SIG-M5 treated with dmso at 0.1 percent for 504 hours (cell line): ENCODE results near the gene ACKR3.
A peak's percentile ranks its signal among the peaks of the same experiment; 100 is the strongest.

Source experiments
- DNase-seq: peaks from one replicate; lab custom pipeline; 2025; ENCODE audit not compliant: unreplicated experiment; lab: John Stamatoyannopoulos, UW

The ACKR3 gene

DNA sequence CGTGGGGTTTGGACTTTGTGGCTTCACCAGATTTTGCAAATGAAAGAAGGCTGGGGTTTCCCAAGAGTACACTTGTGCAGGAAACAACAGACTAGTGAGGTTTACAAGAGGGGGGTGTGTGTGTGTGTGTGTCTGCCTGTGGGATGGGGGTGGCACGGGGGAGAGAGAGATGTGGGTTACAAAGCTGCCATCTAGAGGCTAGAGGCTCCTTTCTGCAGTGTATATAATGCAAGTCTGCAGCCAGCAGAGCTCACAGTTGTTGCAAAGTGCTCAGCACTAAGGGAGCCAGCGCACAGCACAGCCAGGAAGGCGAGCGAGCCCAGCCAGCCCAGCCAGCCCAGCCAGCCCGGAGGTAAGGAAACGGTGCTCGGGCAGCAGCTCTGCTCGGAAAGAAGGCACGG, at the start of gene ACKR3:
Gene ACKR3, plus strand, starts transcription at position 253 of the 401 bp plus-strand sequence. CDS start 10,641 bp downstream, outside the sequence.
- DNase-seq = peak; percentile 90

DNA sequence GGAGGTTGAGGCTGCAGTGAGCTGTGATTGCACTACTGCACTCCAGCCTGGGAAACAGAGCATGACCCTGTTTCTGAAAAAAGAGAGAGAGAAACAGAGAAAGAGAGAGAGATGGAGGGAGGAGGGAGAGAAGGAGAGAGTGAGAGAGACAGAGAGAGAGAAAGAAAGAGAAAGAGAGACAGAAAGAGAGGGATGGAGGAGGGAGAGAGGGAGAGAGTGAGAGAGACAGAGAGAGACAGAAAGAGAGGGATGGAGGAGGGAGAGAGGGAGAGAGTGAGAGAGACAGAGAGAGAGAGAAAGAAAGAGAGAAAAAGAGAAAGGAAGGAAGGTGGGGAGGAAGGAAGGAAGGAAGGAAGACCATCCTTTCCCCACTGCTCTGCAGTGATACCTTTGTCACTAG, 48.1 kb upstream of the ACKR3 start:
- DNase-seq = no peak

DNA sequence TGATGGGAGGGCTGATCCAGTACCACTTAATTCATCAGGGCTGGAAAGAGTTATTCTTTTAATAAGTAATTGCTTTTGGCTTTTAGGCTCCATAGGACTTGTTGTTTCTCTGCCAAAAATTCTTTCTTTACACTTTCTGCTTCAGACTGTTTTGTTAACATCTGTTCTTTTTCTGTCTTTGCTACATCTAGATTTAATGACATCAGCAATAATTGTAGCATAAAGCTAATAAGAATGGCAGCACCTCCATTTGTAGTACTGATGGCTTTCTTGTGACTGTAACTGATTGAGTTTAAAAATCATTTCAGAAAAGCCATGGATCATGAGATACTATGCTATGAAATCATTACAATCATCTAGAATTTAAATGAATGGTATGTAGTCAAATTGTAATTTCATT, 46.4 kb upstream of the ACKR3 start:
- DNase-seq = no peak

DNA sequence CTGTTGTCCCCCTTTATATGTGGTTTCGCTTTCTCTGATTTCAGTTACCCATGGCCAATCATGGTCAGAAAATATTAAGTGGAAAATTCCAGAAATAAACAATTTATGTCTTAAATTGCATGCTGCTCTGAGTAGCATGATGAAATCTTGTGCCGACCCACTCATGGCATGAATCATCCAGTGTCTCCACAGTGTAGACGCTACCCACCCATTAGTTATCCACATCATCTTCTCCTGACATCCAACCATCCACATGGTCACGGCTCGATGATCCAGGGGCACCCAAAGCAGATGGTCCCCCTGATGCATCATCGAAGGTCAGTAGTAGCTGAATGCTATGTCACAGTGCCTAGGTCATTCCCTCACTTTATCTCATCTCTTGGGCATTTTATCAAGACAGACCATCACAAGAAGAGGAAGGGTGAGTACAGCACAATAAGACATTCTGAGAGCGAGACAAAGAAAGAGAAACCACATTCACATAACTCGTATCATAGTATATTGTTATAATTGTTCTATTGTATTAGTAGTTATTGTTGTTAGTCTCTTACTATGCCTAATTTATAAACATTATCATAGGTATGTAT, 44.1 kb upstream of the ACKR3 start:
- no peak for DNase-seq

DNA sequence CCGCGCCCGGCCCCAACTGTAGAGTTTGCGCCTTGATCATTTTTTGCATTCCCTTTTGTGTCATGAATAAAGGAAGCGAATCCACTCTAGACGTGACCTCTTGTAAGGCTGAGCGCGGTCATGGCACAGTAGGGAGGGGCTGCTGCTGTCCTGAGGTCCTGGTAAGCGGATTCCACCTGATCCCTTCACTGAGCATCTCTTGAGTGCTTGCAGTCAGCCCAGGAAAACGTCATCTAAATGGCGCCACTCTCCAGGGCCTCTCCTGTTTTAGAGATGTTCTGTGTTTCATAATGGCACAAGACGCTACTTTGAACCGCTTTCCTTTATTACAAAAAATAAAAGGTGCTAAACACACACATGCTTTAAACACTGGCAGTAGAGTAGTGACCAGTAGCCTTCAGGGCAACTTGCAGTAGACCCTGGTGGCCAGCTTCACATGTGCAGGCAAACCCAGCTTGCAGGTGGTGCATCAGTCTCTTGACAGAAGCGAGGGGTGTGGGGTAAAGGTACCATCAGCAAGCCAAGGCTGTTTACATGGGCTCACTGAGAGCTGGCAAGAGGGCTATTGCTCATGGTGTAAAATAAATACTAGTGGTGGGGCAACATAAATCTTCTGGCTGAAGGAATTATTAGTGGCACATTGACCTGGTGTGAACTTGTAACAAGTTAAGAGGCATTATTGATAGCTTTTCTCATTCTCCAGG, 43.0 kb upstream of the ACKR3 start:
- no peak for DNase-seq

DNA sequence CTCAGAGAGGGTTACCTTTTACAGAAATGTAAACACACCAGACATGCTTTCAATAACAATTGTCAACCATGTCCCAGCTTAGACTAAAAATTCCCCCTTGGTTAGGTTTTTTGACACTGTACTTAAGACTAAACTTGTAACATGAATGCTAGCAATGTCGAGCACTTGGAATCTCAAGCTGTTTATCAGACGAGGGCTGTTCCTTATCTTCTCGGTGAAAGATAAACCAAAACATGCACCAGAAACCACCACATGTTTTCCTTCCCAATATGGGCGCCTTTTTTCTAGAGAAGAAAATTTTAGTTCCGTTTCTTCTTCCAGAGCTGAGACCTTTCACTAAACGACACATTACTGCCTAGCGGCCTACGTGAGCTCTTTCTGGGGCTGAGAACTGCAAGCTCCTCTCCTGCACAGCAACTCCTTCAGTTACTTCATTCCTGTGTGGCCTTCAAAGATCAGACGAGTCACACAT, 42.4 kb upstream of the ACKR3 start:
- DNase-seq = no peak

DNA sequence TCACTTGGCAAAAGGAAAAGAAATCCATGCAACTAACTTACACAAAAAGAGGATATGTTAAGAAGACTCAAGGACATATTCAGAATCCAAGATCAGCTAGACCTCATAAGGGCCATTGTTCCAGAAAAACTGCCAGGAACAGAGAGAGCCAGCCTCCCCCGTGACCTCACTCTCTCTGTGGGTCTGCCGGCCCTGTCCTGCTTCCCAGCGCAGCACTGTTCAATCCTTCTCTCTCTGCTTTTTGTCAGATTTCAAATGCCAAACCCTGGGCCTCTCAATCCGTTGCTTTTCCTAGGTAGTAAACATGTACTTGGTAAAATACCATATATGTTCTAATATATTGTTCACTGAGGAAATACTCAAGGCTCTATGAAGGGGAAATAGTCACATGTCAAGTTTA, 40.0 kb upstream of the ACKR3 start:
- DNase-seq = no peak

DNA sequence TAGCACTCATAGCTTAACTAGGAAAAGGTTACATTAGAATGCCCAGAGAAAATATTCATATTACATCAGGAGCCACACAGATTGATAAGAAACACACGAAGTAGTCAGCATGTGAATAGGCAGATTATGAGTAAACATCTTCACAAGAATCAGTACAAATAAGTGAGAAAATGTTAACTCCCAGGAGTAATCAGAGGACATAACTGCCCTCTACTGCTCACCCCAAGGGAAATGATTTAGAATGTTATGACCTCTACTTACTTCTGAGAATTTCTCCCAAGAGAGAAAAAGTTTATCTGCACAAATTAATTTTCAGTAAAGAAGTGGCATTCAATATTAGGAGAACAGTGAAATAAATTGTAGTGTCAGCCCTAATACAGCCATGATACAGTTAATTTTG, 39.1 kb upstream of the ACKR3 start:
- DNase-seq = no peak

DNA sequence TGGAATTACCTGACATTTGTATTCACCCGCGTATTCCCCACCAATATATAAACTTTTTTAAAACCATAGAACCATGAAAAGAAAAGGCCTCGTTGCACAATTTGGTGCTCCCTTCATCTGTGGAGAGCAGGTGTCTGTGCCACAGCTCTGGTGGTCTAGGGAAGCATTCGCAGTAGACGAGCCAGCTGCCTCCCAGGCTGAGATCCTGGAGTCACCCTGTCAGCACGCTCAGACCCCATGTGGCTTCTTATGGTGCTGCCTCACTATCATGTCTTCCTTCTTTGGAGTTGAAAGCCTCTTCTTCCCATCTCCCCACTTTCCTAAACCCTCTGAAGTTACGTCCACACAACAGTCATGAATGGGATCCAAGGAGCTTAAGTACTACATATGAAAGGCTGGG, 38.4 kb upstream of the ACKR3 start:
- DNase-seq = no peak

DNA sequence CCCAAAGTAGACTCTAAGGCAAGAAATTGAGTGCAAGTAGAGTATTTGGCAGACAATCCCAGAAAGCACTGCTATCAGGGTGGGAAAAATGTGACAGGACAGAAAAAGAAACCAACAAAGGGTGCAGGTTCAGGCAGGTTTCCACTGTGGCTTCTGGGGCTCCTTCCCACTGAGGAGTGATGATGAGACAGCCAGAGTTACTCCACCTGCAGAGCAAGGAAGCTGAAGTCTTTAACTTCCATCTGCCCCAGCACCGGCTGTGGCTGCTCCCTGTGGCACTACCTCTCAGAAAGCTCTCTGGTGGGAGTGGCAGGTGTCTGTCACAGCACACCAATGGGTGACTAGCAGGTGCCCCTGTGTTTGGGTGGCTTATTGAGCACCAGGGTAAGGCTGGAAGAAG, 37.6 kb upstream of the ACKR3 start:
- DNase-seq = no peak

DNA sequence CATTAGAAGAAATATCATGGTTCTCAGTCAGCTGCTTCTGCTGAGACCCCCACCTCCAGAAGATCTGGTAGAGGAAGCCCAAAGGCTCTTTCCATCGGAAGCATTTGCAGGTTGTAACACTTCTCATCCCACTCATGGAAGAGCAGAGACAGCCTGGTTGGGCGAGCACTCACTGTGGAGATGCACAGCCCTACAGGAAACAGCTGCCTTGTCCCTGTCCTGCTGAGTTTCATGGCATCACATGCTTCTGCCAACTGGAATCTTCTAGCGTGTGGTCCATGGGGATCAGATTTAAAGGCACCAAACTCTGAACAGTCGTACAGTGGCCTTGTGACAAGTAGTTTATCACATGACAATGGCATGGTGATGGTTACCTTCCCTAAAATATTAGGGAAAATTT, 36.3 kb upstream of the ACKR3 start:
- no peak for DNase-seq

DNA sequence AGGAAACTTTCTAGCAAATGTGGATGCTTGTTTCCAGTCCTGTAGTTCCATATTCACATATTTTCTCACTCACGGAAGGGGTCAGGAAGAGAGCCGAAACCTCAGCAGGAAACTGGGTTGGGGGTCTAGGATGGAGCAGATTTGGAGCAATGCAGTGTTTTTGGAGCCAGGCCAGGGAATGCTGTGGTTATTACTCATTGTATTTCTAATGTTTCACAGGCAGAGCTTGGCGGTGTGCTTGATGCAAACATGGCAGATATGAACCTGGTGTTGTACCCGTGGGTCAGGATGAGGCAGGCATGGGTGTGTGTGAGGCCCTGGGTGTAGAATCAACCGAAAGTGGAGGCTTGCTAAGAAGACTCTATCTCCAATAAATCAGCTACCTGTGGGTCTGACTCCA, 34.6 kb upstream of the ACKR3 start:
- DNase-seq = no peak

DNA sequence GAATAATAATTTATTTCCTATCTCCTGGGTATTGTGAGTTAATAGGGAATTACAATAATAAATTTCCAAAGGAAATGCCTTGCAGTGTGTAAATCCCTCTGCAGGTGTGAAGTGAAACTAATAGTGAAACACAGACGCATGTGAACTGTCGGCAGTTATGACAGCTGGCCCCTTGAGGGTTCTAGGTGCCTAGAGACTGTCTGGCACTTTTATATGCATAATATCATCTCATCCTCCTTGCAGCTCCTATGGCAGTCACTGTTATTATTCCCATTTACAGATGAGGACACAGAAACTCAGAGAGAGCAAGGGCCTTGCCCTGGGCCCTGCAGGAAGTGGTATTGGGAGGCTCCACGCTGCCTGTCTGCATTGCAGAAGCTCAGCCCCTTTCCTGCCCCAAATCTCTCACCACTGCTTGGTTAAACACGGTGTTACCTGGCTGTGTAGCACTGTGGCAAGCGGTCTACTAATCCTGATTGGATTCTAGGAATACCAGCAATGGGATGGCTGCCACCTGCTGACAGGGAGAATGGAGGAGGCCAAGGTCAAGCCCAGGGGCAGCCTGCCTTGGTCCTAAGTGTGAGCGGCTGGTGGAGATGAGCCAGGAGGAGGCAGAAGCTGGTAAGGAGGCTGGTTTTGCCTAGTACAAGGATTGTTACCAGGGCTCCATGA, 32.8 kb upstream of the ACKR3 start:
- DNase-seq = no peak

DNA sequence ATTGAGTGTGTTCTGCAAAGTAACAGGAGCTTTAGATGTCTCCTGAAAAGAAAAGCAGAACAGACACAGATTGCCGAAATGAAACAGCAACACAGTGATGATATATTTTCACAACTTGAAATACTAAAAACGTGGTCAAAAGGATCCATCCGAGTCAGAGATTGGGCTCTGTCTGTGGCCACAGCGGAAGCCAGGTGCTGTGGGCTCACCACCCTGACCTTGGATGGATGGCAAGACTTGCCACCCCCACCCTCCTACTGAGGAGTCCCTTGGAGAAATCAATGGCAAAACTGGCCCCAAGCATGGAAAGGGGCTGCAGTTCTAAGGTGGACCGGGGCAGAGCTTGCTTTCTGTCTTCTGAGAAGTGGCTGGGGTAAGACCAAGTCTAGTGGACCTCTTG, 31.4 kb upstream of the ACKR3 start:
- DNase-seq = no peak

DNA sequence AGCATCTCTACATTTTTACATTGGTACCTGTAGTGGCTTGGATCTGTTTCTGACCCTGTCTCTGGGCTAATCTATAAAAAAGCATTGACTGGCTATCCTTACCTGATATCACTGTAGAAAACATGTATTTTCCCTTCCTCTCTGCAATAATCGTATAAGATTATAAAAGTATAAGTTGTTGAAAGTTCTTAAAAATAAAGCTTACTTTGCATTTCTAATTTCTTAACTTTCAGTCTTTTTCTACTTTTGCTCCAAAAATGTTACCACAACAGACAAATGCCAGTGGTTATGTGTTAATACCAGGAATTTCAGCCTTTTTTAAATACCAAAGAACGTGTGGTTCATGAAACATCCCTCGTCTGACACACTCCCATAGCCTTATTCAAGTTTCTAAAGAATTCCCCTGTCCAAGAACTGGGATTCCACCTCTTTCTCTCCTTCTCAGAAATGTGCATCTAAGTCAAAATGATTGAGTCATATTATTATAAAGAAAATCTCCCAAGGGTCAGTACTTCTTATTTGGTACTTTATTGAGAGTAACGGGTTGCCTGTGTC, 28.5 kb upstream of the ACKR3 start:
- no peak for DNase-seq

DNA sequence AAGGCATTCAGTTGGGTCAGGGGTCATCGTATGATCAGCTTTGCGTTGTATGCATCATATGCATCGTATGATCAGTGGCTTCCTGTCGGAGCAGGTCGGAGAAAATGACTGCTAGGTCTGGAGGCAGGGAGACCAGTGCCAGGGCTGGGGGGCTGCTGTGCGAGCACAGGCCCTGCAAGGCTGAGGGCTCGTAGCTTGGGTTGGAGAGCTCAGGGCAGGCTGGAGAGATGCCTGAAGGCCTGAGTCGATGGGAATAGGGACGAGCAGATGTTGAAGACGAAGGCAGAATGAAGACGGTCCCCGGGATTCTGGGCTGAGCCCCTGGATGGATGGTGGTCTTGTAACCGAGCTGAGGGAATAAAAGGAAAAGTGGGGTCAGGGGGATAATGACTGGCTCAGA, 25.3 kb upstream of the ACKR3 start:
- DNase-seq = no peak

DNA sequence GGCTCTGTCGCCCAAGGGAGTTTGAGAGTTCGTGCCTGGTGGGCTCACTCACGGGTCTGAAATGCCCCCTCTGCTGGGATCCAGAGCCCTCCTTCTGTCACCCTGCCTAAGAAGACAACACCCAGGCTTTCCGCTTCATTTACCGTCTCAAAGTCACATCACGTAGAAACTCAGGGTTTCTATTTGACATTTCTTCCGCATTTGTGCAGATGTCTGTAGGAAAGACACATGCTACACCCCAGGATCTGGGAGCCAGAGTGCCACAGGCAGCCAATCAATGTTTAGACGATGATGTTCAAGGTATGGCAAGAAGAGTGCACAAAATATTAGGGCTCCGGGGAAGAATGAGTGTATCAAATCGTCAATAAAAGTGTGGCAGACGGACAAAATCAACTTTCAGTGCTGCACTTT, 24.4 kb upstream of the ACKR3 start:
- no peak for DNase-seq

DNA sequence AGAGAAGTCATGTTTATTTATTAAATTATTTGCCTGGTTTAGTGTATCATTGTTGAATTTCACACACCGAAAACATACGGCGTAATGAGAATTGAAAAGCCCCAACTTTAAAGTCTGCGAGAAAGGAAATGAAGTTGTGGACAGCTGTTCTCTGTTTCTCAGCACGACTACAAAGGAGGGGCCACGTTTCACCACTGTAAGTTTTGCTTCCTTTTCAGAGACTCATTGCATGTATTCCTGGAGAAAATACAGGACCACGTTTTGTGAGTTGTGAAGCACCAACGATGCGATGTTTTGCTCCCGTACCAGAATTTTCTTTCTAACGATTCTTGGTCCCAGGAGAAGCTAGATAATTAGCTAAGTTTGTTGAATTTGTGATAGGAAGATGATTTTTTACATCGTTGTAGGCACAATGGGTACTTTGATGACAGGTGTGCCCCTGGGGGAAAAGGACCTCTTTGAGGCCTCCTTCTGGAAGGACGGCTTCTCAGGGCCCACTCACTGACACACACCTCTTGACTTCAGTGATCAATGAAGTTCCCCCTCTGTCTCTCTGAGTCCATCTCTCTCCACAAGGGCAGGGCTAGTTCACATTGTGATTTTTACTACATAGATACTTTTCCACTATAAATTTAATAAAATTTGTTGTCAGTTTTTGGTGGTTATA, 23.7 kb upstream of the ACKR3 start:
- peak; percentile 57 for DNase-seq

DNA sequence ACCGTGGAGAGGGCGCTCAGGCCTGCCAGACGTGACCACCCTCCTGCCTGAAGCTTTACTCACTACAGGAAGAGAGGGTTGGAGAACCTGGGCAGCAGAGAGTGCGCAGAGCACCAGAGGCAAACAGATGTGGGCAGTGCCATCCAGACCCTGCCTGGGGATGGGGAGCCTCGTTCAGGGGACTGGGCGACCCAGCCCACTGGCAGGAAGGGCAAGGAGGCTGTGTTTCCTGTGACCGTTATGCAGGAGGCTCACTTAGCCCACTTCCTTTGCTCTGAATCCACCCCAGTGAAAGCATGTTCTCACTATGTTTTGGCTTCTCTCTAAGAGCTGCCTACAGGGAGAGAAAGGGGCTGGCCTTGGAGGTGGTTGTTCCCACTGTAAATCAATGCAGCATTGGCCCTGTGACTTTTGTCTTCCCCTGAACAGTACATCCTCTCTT, 23.0 kb upstream of the ACKR3 start:
- no peak for DNase-seq

DNA sequence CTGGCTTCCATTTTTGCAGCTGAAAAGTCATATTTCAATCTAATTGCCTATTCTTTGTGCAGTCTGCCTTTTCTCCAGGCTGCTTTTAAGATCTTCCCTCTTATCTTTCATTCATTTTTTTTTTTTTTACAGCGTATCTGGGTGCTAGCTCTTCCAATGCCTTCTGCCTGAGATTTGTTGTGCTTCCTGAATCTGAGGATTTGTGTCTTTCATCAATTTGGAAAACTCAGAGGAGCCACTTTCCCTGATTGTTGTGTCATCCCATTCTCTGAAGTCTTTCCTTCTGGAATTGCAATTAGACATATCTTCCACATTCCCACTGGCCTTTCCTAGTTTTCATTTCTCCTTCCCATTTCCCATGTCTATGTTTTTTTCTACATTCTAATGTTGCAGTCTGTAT, 21.9 kb upstream of the ACKR3 start:
- DNase-seq = no peak

DNA sequence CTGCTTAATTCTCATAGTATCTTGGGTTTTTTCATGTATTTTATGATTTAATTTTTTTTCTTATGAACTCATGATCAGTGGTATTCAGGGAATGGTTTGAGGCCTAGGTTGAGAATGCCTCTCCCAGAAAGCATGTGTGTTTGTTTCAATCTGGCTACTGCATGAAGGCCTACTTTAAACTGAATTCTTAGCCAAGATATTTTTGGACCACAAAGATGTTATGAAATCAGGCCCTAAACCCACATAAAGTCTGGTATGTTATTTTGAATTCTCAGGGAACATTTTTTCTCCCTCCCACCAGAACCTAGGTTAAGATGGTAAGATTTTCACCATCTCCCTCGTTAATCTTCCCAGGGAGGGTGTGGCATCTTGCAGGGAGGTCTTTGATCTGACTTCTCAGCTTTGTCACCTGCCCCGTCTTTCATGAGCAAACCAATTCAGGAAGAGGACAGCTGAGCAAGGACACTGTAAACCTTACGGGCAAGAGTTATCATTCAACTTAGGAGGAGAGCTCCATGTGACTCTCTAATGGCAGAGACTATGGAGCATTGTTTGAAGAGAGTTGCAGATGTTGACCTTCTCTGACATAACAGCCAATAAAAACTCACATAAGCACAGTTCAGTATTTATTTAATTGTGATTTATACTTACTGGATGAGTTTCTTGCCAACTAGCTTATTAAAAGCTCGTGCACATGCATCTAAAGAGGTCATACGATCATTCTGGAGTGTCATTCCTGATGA, 21.3 kb upstream of the ACKR3 start:
- DNase-seq = no peak
